Hepatocyte (in vitro differentiated cells): Measurements from ENCODE around the gene ADAM33. TPM values are rescaled to one million over a fixed set of nuclear protein-coding genes. Genes with fewer than 3 reads are reported as not detected.

ENCODE experiments used
- DNase-seq: peaks from one replicate; pipeline ENCODE4 v3.0.0-alpha.2; 2016; ENCODE audit warnings: low spot score
- H2AFZ ChIP-seq: fragments of 200-600 bp; sonication (generic); 2 replicates; pipeline ENCODE4 v1.6.0; 2016; ENCODE audit warnings: antibody characterized with exemption, mild to moderate bottlenecking
- H3K27ac ChIP-seq: fragments of 200-600 bp; sonication (generic); 2 replicates; pipeline ENCODE4 v1.5.1; 2016; ENCODE audit warnings: mild to moderate bottlenecking
- H3K27me3 ChIP-seq: fragments of 200-600 bp; sonication (generic); 2 replicates; pipeline ENCODE4 v1.6.1; 2016
- H3K36me3 ChIP-seq: fragments of 200-600 bp; sonication (generic); replicated peaks from 2 replicates; pipeline ENCODE4 v1.5.1; 2016; ENCODE audit warnings: low read depth; ENCODE audit not compliant: insufficient read depth
- H3K4me1 ChIP-seq: fragments of 200-600 bp; sonication (generic); 2 replicates; pipeline ENCODE4 v1.5.1; 2016; ENCODE audit warnings: mild to moderate bottlenecking, moderate library complexity; ENCODE audit not compliant: insufficient read depth
- H3K4me2 ChIP-seq: fragments of 200-600 bp; sonication (generic); 2 replicates; pipeline ENCODE4 v1.6.0; 2016
- H3K4me3 ChIP-seq: fragments of 200-600 bp; sonication (generic); 2 replicates; pipeline ENCODE4 v1.5.1; 2016; ENCODE audit warnings: mild to moderate bottlenecking
- H3K79me2 ChIP-seq: fragments of 200-600 bp; sonication (generic); 2 replicates; pipeline ENCODE4 v1.6.0; 2017; ENCODE audit warnings: mild to moderate bottlenecking
- H3K9me2 ChIP-seq: fragments of 200-600 bp; sonication (generic); replicated peaks from 2 replicates; pipeline ENCODE4 v1.6.0; 2017; ENCODE audit warnings: mild to moderate bottlenecking; ENCODE audit not compliant: insufficient read depth
- H3K9me3 ChIP-seq: fragments of 200-600 bp; sonication (generic); 2 replicates; pipeline ENCODE4 v1.5.1; 2016; ENCODE audit warnings: low read depth, mild to moderate bottlenecking
- H4K20me1 ChIP-seq: fragments of 200-600 bp; sonication (generic); 2 replicates; pipeline ENCODE4 v1.6.0; 2016; ENCODE audit warnings: mild to moderate bottlenecking; ENCODE audit not compliant: insufficient read depth, poor library complexity, severe bottlenecking
- EZH2 ChIP-seq: fragments of 200-600 bp; sonication (generic); IDR thresholded peaks from 2 replicates; pipeline ENCODE4 v1.6.1; 2016; ENCODE audit warnings: antibody characterized with exemption, mild to moderate bottlenecking, borderline replicate concordance
- EZH2phosphoT487 ChIP-seq: fragments of 200-600 bp; sonication (generic); IDR thresholded peaks from one replicate; pipeline ENCODE4 v1.6.1; 2018; ENCODE audit warnings: antibody characterized with exemption, mild to moderate bottlenecking, low read depth, moderate library complexity; ENCODE audit not compliant: unreplicated experiment, severe bottlenecking
- WGBS: methylation state at CpG from one replicate; pipeline ENCODE4 v1.1.6; 2016; ENCODE audit warnings: low lambda C conversion rate; ENCODE audit errors: missing lambda C conversion rate; 5-methylcytosine and 5-hydroxymethylcytosine counted together
- polyA plus RNA-seq: library from polyadenylated mRNA; unstranded; fragments of >200 nt; fragmentation: Nextera tagmentation; extraction: Ambion mirVana; gene quantifications from 2 replicates; pipeline ENCODE4 v1.2.1, GENCODE V29; 2016
- total RNA-seq: library from RNA; depleted of rRNA; stranded (reverse); fragments of >200 nt; gene quantifications from 2 replicates; pipeline ENCODE4 v1.2.3, GENCODE V29; 2014
- TF ChIP-seq, protein P1 (sequence below): fragments of 200-600 bp; sonication (generic); IDR thresholded peaks from 2 replicates; pipeline ENCODE4 v1.5.1; 2016; ENCODE audit warnings: antibody characterized with exemption, mild to moderate bottlenecking; ENCODE audit not compliant: poor library complexity

Gene ADAM33, protein sequence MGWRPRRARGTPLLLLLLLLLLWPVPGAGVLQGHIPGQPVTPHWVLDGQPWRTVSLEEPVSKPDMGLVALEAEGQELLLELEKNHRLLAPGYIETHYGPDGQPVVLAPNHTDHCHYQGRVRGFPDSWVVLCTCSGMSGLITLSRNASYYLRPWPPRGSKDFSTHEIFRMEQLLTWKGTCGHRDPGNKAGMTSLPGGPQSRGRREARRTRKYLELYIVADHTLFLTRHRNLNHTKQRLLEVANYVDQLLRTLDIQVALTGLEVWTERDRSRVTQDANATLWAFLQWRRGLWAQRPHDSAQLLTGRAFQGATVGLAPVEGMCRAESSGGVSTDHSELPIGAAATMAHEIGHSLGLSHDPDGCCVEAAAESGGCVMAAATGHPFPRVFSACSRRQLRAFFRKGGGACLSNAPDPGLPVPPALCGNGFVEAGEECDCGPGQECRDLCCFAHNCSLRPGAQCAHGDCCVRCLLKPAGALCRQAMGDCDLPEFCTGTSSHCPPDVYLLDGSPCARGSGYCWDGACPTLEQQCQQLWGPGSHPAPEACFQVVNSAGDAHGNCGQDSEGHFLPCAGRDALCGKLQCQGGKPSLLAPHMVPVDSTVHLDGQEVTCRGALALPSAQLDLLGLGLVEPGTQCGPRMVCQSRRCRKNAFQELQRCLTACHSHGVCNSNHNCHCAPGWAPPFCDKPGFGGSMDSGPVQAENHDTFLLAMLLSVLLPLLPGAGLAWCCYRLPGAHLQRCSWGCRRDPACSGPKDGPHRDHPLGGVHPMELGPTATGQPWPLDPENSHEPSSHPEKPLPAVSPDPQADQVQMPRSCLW
- total RNA-seq (14.8 and 18.9 TPM in 2 replicates), polyA plus RNA-seq (41.6 and 54.8 TPM in 2 replicates)

DNA sequence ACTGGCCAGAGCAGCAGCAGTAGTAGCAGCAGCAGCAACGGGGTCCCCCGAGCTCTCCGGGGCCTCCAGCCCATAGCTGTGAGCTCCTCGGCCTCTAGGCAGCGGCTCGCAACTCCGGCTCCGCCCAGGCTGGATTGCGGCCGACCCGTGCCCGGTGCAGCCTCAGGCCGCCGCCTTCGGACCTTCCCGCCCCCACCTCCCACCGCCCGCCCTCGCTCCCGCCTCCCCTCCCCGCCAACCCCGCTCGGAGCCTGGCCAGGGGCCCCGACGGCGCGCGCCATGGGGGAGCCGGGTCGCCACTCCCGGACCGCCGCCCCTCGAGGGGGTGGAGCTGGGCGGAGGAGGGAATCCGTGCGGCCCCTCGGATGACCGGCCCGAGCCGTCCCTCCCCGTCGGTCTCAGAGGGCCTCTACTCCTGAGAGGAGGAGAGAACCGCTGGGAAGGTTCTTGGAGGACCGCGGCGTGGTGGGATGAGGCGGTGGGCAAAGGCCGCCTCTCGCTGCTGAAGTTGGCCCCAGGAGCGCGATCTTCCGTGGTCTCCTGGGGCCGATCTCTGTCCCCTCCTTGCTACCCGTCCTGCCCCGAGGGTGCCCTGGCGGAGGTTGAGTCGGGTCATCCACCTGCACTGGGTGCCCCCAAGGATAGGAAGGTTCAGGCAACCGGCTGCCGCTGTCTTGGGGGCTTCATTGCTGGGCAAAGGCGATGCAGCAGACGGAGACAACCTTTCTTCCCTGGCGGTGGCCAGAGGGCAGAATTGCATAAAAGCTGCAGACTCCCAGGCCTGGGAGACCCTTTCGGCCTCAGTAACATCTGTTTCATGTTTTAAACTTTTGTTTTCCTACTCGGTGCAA, at the start of gene ADAM33:
Gene ADAM33, minus strand, starts transcription at position 80 of the 851 bp plus-strand sequence. Its CDS starts 6 bp downstream, at position 74.
- no peaks in the 10 kb centered on the region for H4K20me1 ChIP-seq
- no peak for TF ChIP-seq EZH2phosphoT487
- peak; percentile 80 for TF ChIP-seq EZH2
- TF ChIP-seq, protein P1, sequence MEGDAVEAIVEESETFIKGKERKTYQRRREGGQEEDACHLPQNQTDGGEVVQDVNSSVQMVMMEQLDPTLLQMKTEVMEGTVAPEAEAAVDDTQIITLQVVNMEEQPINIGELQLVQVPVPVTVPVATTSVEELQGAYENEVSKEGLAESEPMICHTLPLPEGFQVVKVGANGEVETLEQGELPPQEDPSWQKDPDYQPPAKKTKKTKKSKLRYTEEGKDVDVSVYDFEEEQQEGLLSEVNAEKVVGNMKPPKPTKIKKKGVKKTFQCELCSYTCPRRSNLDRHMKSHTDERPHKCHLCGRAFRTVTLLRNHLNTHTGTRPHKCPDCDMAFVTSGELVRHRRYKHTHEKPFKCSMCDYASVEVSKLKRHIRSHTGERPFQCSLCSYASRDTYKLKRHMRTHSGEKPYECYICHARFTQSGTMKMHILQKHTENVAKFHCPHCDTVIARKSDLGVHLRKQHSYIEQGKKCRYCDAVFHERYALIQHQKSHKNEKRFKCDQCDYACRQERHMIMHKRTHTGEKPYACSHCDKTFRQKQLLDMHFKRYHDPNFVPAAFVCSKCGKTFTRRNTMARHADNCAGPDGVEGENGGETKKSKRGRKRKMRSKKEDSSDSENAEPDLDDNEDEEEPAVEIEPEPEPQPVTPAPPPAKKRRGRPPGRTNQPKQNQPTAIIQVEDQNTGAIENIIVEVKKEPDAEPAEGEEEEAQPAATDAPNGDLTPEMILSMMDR, result no peak
- no peaks in the 10 kb centered on the region for H3K9me3 ChIP-seq
- H3K4me1 ChIP-seq, result peaks cover 43% of the 10 kb centered on the region
- peak within 1 kb of the TSS; percentile 90 for H3K4me2 ChIP-seq
- H3K27ac ChIP-seq, result peak within 1 kb of the TSS; percentile 55
- no peaks in the 10 kb centered on the region for H3K36me3 ChIP-seq
- H3K79me2 ChIP-seq, result no peaks in the 10 kb centered on the region
- no peaks in the 10 kb centered on the region for H3K9me2 ChIP-seq
- DNase-seq, result peak; percentile 40
- 14% methylated on average over 32 of the region's 65 CpGs for WGBS
- H2AFZ ChIP-seq, result peak within 1 kb of the TSS; percentile 63
- H3K4me3 ChIP-seq, result peak within 1 kb of the TSS; percentile 33
- peaks cover 16% of the 10 kb centered on the region for H3K27me3 ChIP-seq

DNA sequence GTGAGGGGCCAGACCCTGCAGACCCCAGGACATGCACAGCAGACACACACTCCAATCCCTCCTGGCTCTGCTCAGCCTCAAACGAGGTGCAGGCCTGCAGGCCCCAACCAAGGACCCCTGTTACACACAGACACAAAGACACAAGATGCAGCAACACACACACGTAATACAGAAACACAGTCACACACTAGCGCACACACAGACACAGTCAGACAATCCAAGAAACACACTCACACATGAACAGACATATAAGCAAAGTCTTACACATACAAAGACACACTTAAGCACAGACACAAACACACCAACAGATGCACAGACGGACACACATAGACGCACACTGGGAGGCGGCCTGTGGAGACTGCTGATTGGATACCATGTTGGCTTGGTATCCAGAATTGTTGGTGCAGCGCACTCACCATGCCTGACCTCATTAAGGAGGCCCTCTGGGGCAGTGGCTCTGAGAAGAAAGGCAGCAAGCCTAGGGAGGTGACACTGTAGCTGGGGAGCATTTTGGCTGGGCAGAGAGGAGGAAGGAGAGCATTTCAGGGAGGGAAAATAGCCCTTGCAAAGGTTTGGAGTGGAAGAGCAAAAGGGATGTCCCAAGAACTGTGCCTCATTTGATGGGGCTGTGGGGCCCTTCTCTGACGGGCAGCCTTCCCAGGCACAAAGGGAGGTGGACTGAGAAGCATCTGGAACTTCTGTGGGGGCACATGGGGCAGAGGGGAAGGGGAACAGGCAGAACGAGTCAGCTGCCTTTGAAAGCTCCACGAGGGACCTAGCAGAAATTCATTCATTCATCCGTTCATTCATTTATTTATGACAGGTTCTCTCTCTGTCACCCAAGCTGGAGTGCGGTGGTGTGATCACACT, 49.2 kb upstream of the ADAM33 start:
- no peak for DNase-seq
- no peak overlapping the region for H3K4me2 ChIP-seq
- no peaks in the 10 kb centered on the region for H3K9me3 ChIP-seq
- no peaks in the 10 kb centered on the region for H3K79me2 ChIP-seq
- H3K9me2 ChIP-seq, result no peaks in the 10 kb centered on the region
- peaks cover 2% of the 10 kb centered on the region for H3K4me1 ChIP-seq
- H3K27me3 ChIP-seq, result peaks cover 18% of the 10 kb centered on the region
- H2AFZ ChIP-seq, result no peak overlapping the region
- no peak overlapping the region for H3K27ac ChIP-seq
- WGBS, result 89% methylated on average over 12 of the region's 12 CpGs
- H3K4me3 ChIP-seq, result no peak overlapping the region
- no peaks in the 10 kb centered on the region for H3K36me3 ChIP-seq
- TF ChIP-seq EZH2 (no peak), EZH2phosphoT487 (no peak)
- TF ChIP-seq, protein P1, result no peak
- no peaks in the 10 kb centered on the region for H4K20me1 ChIP-seq

DNA sequence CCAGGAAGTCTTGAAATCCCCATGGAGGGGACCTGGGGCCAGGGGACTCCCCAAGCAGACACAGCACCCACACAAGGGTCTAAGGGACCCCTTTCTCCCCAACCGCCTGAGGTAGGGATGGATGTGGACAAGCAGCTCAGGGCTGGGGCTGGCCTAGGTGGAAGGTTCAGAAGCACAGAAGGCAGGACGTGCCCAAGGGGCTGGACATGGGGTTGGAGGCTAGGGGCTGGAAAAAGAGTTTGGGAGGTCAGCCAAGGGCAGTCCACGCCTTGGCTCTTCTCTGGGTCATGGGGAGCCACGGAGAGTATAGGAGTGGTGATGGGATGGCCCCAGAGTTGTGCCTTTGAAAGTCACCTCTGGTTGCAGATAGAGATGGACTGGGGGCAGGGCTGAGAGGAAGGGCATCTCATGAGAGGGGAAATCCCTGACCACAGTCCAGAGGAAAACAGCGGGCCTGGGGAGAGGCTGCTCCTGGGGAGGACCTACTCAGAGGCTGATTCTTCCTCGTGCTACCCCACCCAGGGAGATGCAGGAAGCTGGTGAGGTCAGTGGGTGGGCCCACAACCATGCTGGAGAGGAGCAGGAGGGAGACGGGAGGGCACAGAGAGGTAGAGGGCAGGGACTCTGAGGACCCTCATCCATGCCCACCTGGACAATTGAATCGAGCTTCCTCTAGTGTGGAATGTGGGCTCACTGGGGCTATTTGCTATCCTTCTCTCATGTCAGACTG, 48.2 kb upstream of the ADAM33 start:
- DNase-seq, result no peak
- Histone ChIP-seq H3K4me2 (no peak overlapping the region), H4K20me1 (no peaks in the 10 kb centered on the region), H3K9me3 (no peaks in the 10 kb centered on the region), H2AFZ (no peak overlapping the region), H3K4me1 (peaks cover 2% of the 10 kb centered on the region), H3K79me2 (no peaks in the 10 kb centered on the region), H3K27me3 (peaks cover 20% of the 10 kb centered on the region), H3K27ac (no peak overlapping the region), H3K4me3 (no peak overlapping the region), H3K36me3 (no peaks in the 10 kb centered on the region), H3K9me2 (no peaks in the 10 kb centered on the region)
- TF ChIP-seq EZH2phosphoT487, result no peak
- TF ChIP-seq, protein P1, result no peak
- no peak for TF ChIP-seq EZH2
- 86% methylated on average over 8 of the region's 8 CpGs for WGBS
